Naive thymus-derived CD4-positive, alpha-beta T cell (primary cell): ENCODE measurements around the gene PLEKHM2. TPM values are rescaled to one million over a fixed set of nuclear protein-coding genes. Genes with fewer than 3 reads are reported as not detected.
"Not testable (repeated sequence)": the region's sequence is repeated elsewhere in the genome, so short reads cannot be mapped to it uniquely, and the experiment has no call there.

Experiments used
- ATAC-seq: fragments of 150-1000 bp; cut with Tn5 transposase; 2 replicates; pipeline ENCODE4 v1.10.0; 2021; ENCODE audit warnings: mild to moderate bottlenecking, moderate library complexity
- CTCF ChIA-PET: fragments of 350-600 bp; sonication (Branson Sonifier 250); formaldehyde crosslinking; loops from one replicate; lab custom pipeline; 2021; ENCODE audit warnings: antibody characterized with exemption; lab: Charles Lee
- POLR2A ChIA-PET: fragments of 350-600 bp; sonication (Branson Sonifier 250); formaldehyde crosslinking; loops from one replicate; lab custom pipeline; 2021; ENCODE audit warnings: antibody characterized with exemption, inconsistent platforms; lab: Charles Lee
- DNase-seq, 9 donors: peaks; one replicate each; pipeline versions ENCODE4 v3.0.0 to v3.0.0-alpha.2; 2020 to 2022; ENCODE audit warnings: mixed read lengths in 1 of 9
- H3K27ac ChIP-seq: one replicate; pipeline ENCODE4 v1.7.0; 2013; ENCODE audit warnings: mild to moderate bottlenecking, low read depth, low read length, moderate library complexity
- H3K27me3 ChIP-seq, 2 donors: one replicate each; pipeline ENCODE4 v1.7.0; 2013; ENCODE audit warnings: low read length in 2 of 2, mild to moderate bottlenecking in 2 of 2, moderate library complexity in 2 of 2; ENCODE audit not compliant: control insufficient read depth in 2 of 2, insufficient read depth in 2 of 2
- H3K36me3 ChIP-seq, 3 experiments: 1 replicate in 2 of 3; 2 replicates in 1 of 3; pipeline ENCODE4 v1.7.0; 2013; ENCODE audit warnings: low read length in 3 of 3, mild to moderate bottlenecking in 3 of 3, moderate library complexity in 1 of 3; ENCODE audit not compliant: insufficient read depth in 3 of 3, control insufficient read depth in 2 of 3
- H3K4me1 ChIP-seq, 2 donors: one replicate each; pipeline ENCODE4 v1.7.0; 2013; ENCODE audit warnings: low read length in 2 of 2, mild to moderate bottlenecking in 2 of 2, moderate library complexity in 1 of 2; ENCODE audit not compliant: control insufficient read depth in 2 of 2, insufficient read depth in 2 of 2
- H3K4me3 ChIP-seq: 2 replicates; pipeline ENCODE4 v1.7.0; 2013; ENCODE audit warnings: mild to moderate bottlenecking, low read length
- H3K9me3 ChIP-seq, 3 experiments: 1 replicate in 2 of 3; 2 replicates in 1 of 3; pipeline ENCODE4 v1.7.0; 2013; ENCODE audit warnings: low read length in 3 of 3; ENCODE audit not compliant: control insufficient read depth in 2 of 3
- H3K27ac Mint-ChIP-seq, 9 donors: one replicate each; pipeline ENCODE4 v1.8.0; 2020 to 2022; ENCODE audit warnings: mixed read lengths in 9 of 9, mild to moderate bottlenecking in 8 of 9, moderate library complexity in 5 of 9, inconsistent platforms in 2 of 9
- H3K27me3 Mint-ChIP-seq, 5 donors: one replicate each; pipeline ENCODE4 v1.8.0; 2021 to 2022; ENCODE audit warnings: mixed read lengths in 5 of 5, mild to moderate bottlenecking in 1 of 5
- H3K36me3 Mint-ChIP-seq, 5 donors: one replicate each; pipeline ENCODE4 v1.8.0; 2020 to 2022; ENCODE audit warnings: mixed read lengths in 5 of 5, mild to moderate bottlenecking in 3 of 5, inconsistent platforms in 1 of 5
- H3K4me1 Mint-ChIP-seq, 7 donors: one replicate each; pipeline ENCODE4 v1.8.0; 2020 to 2022; ENCODE audit warnings: mixed read lengths in 7 of 7, mild to moderate bottlenecking in 3 of 7, inconsistent platforms in 1 of 7
- H3K4me3 Mint-ChIP-seq, 10 donors: one replicate each; pipeline ENCODE4 v1.8.0; 2020 to 2022; ENCODE audit warnings: mild to moderate bottlenecking in 10 of 10, mixed read lengths in 10 of 10, moderate library complexity in 6 of 10, inconsistent platforms in 2 of 10
- H3K9me3 Mint-ChIP-seq, 11 donors: one replicate each; pipeline ENCODE4 v1.8.0; 2020 to 2022; ENCODE audit warnings: mixed read lengths in 11 of 11, mild to moderate bottlenecking in 4 of 11, inconsistent platforms in 1 of 11, moderate library complexity in 1 of 11
- intact Hi-C, 2 donors: fragments of 100-400 bp; cut with micrococcal nuclease; formaldehyde crosslinking; loops; one replicate each; pipeline ENCODE4 v1.15.1; 2023
- polyA plus RNA-seq, 2 donors: library from polyadenylated mRNA; unstranded; fragments of 300-500 nt; fragmentation: Illumina TruSeq; gene quantifications; one replicate each; pipeline ENCODE4 v1.2.3, GENCODE V29; 2021
- total RNA-seq, 6 experiments: library from RNA in 5 of 6; stranded (reverse) in 5 of 6; gene quantifications; 1 replicate in 5 of 6; 2 replicates in 1 of 6; pipeline ENCODE4 v1.2.3 and lab custom pipeline; 2021 to 2026

The PLEKHM2 gene
- total and polyA plus RNA-seq, 7 experiments from 2014 or later = 4.3 to 78.6 (median 58.5) TPM

DNA sequence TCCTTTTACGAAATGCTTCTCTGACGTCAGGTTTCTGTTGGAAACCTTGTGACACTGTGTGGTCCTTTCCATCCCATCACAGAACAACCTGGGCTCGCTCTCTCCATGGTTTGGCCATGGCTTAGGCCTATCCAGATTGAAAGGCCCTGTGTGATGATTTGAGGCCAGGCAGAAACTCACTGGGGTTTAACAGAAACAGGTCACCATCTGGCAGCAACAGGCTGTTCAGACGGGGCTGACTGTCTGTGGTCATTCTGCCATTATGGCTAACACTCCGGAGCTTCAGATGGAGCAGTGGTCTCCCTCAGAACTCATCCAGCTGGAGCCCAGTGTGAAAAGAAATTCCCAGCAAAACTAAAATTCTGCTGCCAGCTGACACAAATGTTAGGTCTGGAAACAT is 9.3 kb downstream of the PLEKHM2 start:
- H3K36me3 ChIP-seq = no peaks in the 10 kb centered on the region
- intact Hi-C loops = no loop called here
- ChIA-PET CTCF (interaction anchor here (1.0 kb wide), 1 partner anchor 30 kb away, joined by 4 read pairs; no protein-coding TSS in a partner anchor), POLR2A (interaction anchor here (1.1 kb wide), 1 partner anchor 28 kb away, joined by 4 read pairs; no protein-coding TSS in a partner anchor)
- Mint-ChIP-seq H3K4me1 (peaks cover 13 to 76% (median 34%) of the 10 kb centered on the region in 7 donors), H3K36me3 (peaks cover 0 to 17% (median 5%) of the 10 kb centered on the region in 5 donors), H3K4me3 (peak overlapping the region in 1 of 10 donors; percentile 38), H3K27ac (peak overlapping the region in 5 of 9 donors; percentile 32 to 85 (median 69)), H3K9me3 (no peaks in the 10 kb centered on the region), H3K27me3 (no peaks in the 10 kb centered on the region)
- ATAC-seq (no peak), DNase-seq (no peak)
- no peak overlapping the region for H3K4me3 ChIP-seq
- no peaks in the 10 kb centered on the region for H3K27me3 ChIP-seq
- peaks cover 10 to 17% of the 10 kb centered on the region in 2 donors for H3K4me1 ChIP-seq
- no peaks in the 10 kb centered on the region for H3K9me3 ChIP-seq
- no peak overlapping the region for H3K27ac ChIP-seq

- H3K9me3 Mint-ChIP-seq = no peaks in the 10 kb centered on the region
- Histone ChIP-seq H3K4me1 (peaks cover 10 to 17% of the 10 kb centered on the region in 2 donors), H3K9me3 (no peaks in the 10 kb centered on the region), H3K27me3 (no peaks in the 10 kb centered on the region), H3K4me3 (peak overlapping the region; percentile 62), H3K36me3 (no peaks in the 10 kb centered on the region), H3K27ac (peak overlapping the region; percentile 72)
- H3K4me3 Mint-ChIP-seq = peak overlapping the region; percentile 85 to 94 (median 90)
- ChIA-PET CTCF (no interaction called here), POLR2A (interaction anchor here (0.7 to 2.5 kb wide), 8 partner anchors 9 to 1276 kb away, joined by 3 to 26 read pairs (median 3); partner anchors contain the start of gene PLEKHM2)
- intact Hi-C loops = loop anchor here (1.0 to 5.0 kb wide), 2 partner anchors 12 to 80 kb away; partner anchors contain the start of gene DDI2 (in 1 of the 2)
- H3K27ac Mint-ChIP-seq = peak overlapping the region; percentile 84 to 99 (median 95)
- H3K27me3 Mint-ChIP-seq = no peaks in the 10 kb centered on the region
- H3K4me1 Mint-ChIP-seq = peaks cover 12 to 74% (median 39%) of the 10 kb centered on the region in 7 donors
- H3K36me3 Mint-ChIP-seq = peaks cover 0 to 15% (median 4%) of the 10 kb centered on the region in 5 donors
- ATAC-seq (peak; percentile 87), DNase-seq (peak; percentile 17 to 66 (median 53))
These were observed 12.9 kb downstream of the PLEKHM2 start for GRCh38 chr1:15696956-15697521.

DNA sequence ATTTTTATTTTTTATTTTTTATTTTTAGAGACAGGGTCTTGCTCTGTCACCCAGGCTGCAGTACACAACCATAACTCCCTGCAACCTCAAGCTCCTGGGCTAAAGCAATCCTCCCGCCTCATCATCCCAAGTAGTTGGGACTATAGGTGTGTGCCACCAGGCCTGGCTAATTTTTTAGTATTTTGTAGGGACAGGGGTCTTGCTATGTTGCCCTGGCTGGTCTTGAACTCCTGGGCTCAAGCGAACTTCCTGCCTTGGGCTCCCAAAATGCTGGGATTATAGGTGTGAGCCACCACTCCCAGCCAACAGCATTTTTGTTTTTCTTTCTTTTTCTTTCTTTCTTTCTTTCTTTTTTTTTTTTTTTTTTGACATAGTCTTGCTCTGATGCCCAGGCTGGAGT is 14.1 kb downstream of the PLEKHM2 start:
- Mint-ChIP-seq H3K27ac (peak overlapping the region; percentile 59 to 97 (median 84)), H3K4me3 (peak overlapping the region in 6 of 10 donors; percentile 27 to 89 (median 40))
- peak overlapping the region; percentile 72 for H3K27ac ChIP-seq

GRCh38 chr1:15699321-15699720 is 15.2 kb downstream of the PLEKHM2 start:
- H3K27me3 Mint-ChIP-seq, DNase-seq, H3K36me3 ChIP-seq, POLR2A ChIA-PET, H3K27me3 ChIP-seq, H3K9me3 Mint-ChIP-seq, H3K4me3 ChIP-seq, H3K9me3 ChIP-seq, ATAC-seq, H3K27ac ChIP-seq: not testable (repeated sequence)
- CTCF ChIA-PET = interaction anchor here (0.6 kb wide), 1 partner anchor 97 kb away, joined by 4 read pairs; no protein-coding TSS in a partner anchor
- Mint-ChIP-seq H3K36me3 (peaks cover 0 to 15% (median 4%) of the 10 kb centered on the region in 5 donors), H3K4me3 (peak overlapping the region in 1 of 10 donors; percentile 23), H3K4me1 (peaks cover 21 to 73% (median 46%) of the 10 kb centered on the region in 7 donors), H3K27ac (peak overlapping the region in 5 of 9 donors; percentile 40 to 97 (median 82))
- peaks cover 10 to 17% of the 10 kb centered on the region in 2 donors for H3K4me1 ChIP-seq
- intact Hi-C loops = loop anchor here in 1 of 2 donors (5.0 kb wide), 1 partner anchor 82 kb away; the partner anchor contains the start of gene DDI2

More for the DNA sequence above, 14.1 kb downstream of the PLEKHM2 start:
- H3K4me1 Mint-ChIP-seq = peaks cover 17 to 72% (median 39%) of the 10 kb centered on the region in 7 donors
- H3K9me3 Mint-ChIP-seq = no peaks in the 10 kb centered on the region
- no peak overlapping the region for H3K4me3 ChIP-seq
- peaks cover 10 to 17% of the 10 kb centered on the region in 2 donors for H3K4me1 ChIP-seq
- no peaks in the 10 kb centered on the region for H3K27me3 Mint-ChIP-seq
- POLR2A ChIA-PET = interaction anchor here (2.5 kb wide), 1 partner anchor 12 kb away, joined by 26 read pairs; the partner anchor contains the start of gene PLEKHM2
- no peaks in the 10 kb centered on the region for H3K36me3 ChIP-seq
- DNase-seq = no peak
- no peak for ATAC-seq
- peaks cover 0 to 15% (median 4%) of the 10 kb centered on the region in 5 donors for H3K36me3 Mint-ChIP-seq
- intact Hi-C loops = loop anchor here in 1 of 2 donors (5.0 kb wide), 1 partner anchor 81 kb away; the partner anchor contains the start of gene DDI2
- H3K27me3 ChIP-seq = no peaks in the 10 kb centered on the region
- CTCF ChIA-PET = interaction anchor here (0.7 kb wide), 1 partner anchor 1356 kb away, joined by 3 read pairs; no protein-coding TSS in a partner anchor
- no peaks in the 10 kb centered on the region for H3K9me3 ChIP-seq

DNA sequence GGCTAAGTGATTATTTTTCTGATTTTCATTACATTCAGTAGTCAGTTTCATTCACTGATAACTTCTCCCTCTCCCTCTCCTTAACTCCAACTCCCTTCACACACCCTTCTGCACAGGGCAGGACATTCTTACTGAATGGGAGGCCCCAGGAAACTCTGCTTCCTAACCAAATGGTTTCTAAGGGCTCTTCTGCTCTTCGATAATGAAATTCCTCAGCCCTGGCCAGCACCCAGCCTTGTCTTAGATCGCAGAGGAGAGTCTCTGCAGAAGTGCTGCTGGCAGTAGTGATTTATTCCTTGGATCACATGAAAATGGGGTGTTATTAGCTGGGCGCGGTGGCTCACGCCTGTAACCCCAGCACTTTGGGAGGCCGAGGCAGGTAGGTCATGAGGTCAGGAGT is 16.4 kb downstream of the PLEKHM2 start:
- H3K36me3 Mint-ChIP-seq = peaks cover 0 to 14% (median 0%) of the 10 kb centered on the region in 5 donors
- H3K27ac Mint-ChIP-seq = peak overlapping the region in 6 of 9 donors; percentile 42 to 92 (median 80)
- ChIA-PET POLR2A (interaction anchor here (1.4 kb wide), 1 partner anchor 9 kb away, joined by 3 read pairs; no protein-coding TSS in a partner anchor), CTCF (no interaction called here)
- H3K4me1 Mint-ChIP-seq = peaks cover 27 to 69% (median 43%) of the 10 kb centered on the region in 7 donors
- no peak overlapping the region for H3K4me3 ChIP-seq
- no peak overlapping the region for H3K4me3 Mint-ChIP-seq
- no peaks in the 10 kb centered on the region for H3K9me3 ChIP-seq
- no peak for ATAC-seq
- H3K9me3 Mint-ChIP-seq = no peaks in the 10 kb centered on the region
- peaks cover 10 to 17% of the 10 kb centered on the region in 2 donors for H3K4me1 ChIP-seq
- peaks cover 0 to 3% (median 0%) of the 10 kb centered on the region in 3 experiments for H3K36me3 ChIP-seq
- intact Hi-C loops = no loop called here
- no peak overlapping the region for H3K27ac ChIP-seq
- no peaks in the 10 kb centered on the region for H3K27me3 Mint-ChIP-seq
- H3K27me3 ChIP-seq = no peaks in the 10 kb centered on the region
- DNase-seq = no peak

GRCh38 chr1:15701784-15702183 is 17.7 kb downstream of the PLEKHM2 start:
- Histone ChIP-seq H3K4me3 (no peak overlapping the region), H3K4me1 (peaks cover 6 to 10% of the 10 kb centered on the region in 2 donors), H3K27me3 (no peaks in the 10 kb centered on the region), H3K36me3 (peaks cover 0 to 9% (median 0%) of the 10 kb centered on the region in 3 experiments), H3K9me3 (no peaks in the 10 kb centered on the region), H3K27ac (no peak overlapping the region)
- POLR2A ChIA-PET = interaction anchor here (0.6 to 1.6 kb wide), 2 partner anchors 17 to 24 kb away, joined by 3 to 4 read pairs; no protein-coding TSS in a partner anchor
- CTCF ChIA-PET = interaction anchor here (0.7 kb wide), 1 partner anchor 1309 kb away, joined by 3 read pairs; no protein-coding TSS in a partner anchor
- peaks cover 23 to 62% (median 43%) of the 10 kb centered on the region in 7 donors for H3K4me1 Mint-ChIP-seq
- DNase-seq (no peak), ATAC-seq (no peak)
- intact Hi-C loops = no loop called here
- H3K27me3 Mint-ChIP-seq = no peaks in the 10 kb centered on the region
- no peaks in the 10 kb centered on the region for H3K9me3 Mint-ChIP-seq
- peak overlapping the region in 1 of 9 donors; percentile 22 for H3K27ac Mint-ChIP-seq
- H3K4me3 Mint-ChIP-seq = no peak overlapping the region
- H3K36me3 Mint-ChIP-seq = peaks cover 0 to 22% (median 0%) of the 10 kb centered on the region in 5 donors
